K562 (cell line): ENCODE data around the gene COA7. TPM values are rescaled to one million over a fixed set of nuclear protein-coding genes. Genes with fewer than 3 reads are reported as not detected.

Experiments used
- ATAC-seq: fragments of 200-7000 bp; cut with Tn5 transposase; 3 replicates; pipeline ENCODE4 v1.9.1; 2020; ENCODE audit warnings: moderate library complexity
- BruUV-seq: library from RNA; stranded (reverse); fragments of 400-500 nt; replicated peaks from 2 replicates; lab custom pipeline; 2021; lab: Mats Ljungman, UMichigan
- CTCF ChIA-PET: fragments of 300-600 bp; formaldehyde crosslinking; extraction: SDS; loops from one replicate; lab custom pipeline; 2021; ENCODE audit warnings: low intra/inter-chr PET ratio; lab: Yijun Ruan, JAX
- POLR2A ChIA-PET: fragments of 300-600, 350-650 bp; sonication (Branson Sonifier 250); formaldehyde crosslinking; extraction: SDS; loops from one replicate; lab custom pipeline; 2021; ENCODE audit warnings: antibody characterized with exemption, inconsistent platforms; lab: Yijun Ruan, JAX
- DNase-seq, 4 experiments: peaks; one replicate each; pipeline versions ENCODE4 v3.0.0 to v3.0.0-alpha.2; 2011 to 2018; ENCODE audit warnings: low spot score in 3 of 4, mixed read lengths in 3 of 4; ENCODE audit errors: extremely low read depth in 1 of 4
- FAIRE-seq: peaks from 2 replicates; lab custom pipeline; 2011; peaks lifted over from hg19 to GRCh38; lab: Jason Lieb, UNC
- H2AFZ ChIP-seq: 2 replicates; pipeline ENCODE4 v1.6.0; 2011; ENCODE audit warnings: low read depth, low read length, control low read depth, inconsistent platforms
- H3K27ac ChIP-seq: fragments of 200-600 bp; 3 replicates; pipeline ENCODE4 v1.8.0; 2011; ENCODE audit warnings: low read depth, mild to moderate bottlenecking, control low read depth, inconsistent platforms, low read length, moderate library complexity, mixed read lengths; ENCODE audit errors: extremely low read depth
- H3K27me3 ChIP-seq, 2 experiments: fragments of 300-600 bp in 1 of 2; 2 replicates in 1 of 2; 3 replicates in 1 of 2; pipeline versions ENCODE4 v1.6.0 to v1.8.0; 2011; ENCODE audit warnings: inconsistent platforms in 2 of 2, low read length in 2 of 2, mild to moderate bottlenecking in 1 of 2, mixed read lengths in 1 of 2, moderate library complexity in 1 of 2; ENCODE audit not compliant: control insufficient read depth in 2 of 2, insufficient read depth in 2 of 2
- H3K36me3 ChIP-seq: fragments of 300-600 bp; 3 replicates; pipeline ENCODE4 v1.8.0; 2011; ENCODE audit warnings: mild to moderate bottlenecking, low read length, inconsistent platforms; ENCODE audit not compliant: control insufficient read depth, insufficient read depth
- H3K4me1 ChIP-seq, 2 experiments: fragments of 200-600 bp in 1 of 2; replicated peaks in 1 of 2; 2 replicates in 1 of 2; 3 replicates in 1 of 2; pipeline versions ENCODE4 v1.5.1 to v1.8.0; 2011; ENCODE audit warnings: inconsistent platforms in 2 of 2, low read length in 2 of 2, mild to moderate bottlenecking in 1 of 2, mixed read lengths in 1 of 2, moderate library complexity in 1 of 2; ENCODE audit not compliant: control insufficient read depth in 2 of 2, insufficient read depth in 2 of 2
- H3K4me2 ChIP-seq: 2 replicates; pipeline ENCODE4 v1.6.1; 2011; ENCODE audit warnings: low read length, control low read depth, inconsistent platforms, mixed read lengths; ENCODE audit not compliant: insufficient read depth
- H3K4me3 ChIP-seq: fragments of 200-600 bp; sonication (generic), shearing (Covaris generic); 2 replicates; pipeline ENCODE4 v1.5.1; 2016; ENCODE audit warnings: control low read depth, inconsistent platforms
- H3K79me2 ChIP-seq: fragments of 200-600 bp; 3 replicates; pipeline ENCODE4 v1.8.0; 2011; ENCODE audit warnings: low read length, inconsistent platforms; ENCODE audit not compliant: control insufficient read depth, insufficient read depth
- H3K9ac ChIP-seq, 2 experiments: 2 replicates each; pipeline versions ENCODE4 v1.6.0 to v1.6.1; 2011; ENCODE audit warnings: low read depth in 2 of 2, low read length in 2 of 2, control low read depth in 1 of 2, inconsistent platforms in 1 of 2, mild to moderate bottlenecking in 1 of 2, mixed read lengths in 1 of 2; ENCODE audit not compliant: insufficient read depth in 1 of 2
- H3K9me1 ChIP-seq: one replicate; pipeline ENCODE4 v1.6.0; 2011; ENCODE audit warnings: inconsistent platforms, mild to moderate bottlenecking, low read length, moderate library complexity; ENCODE audit not compliant: control insufficient read depth, insufficient read depth
- H3K9me3 ChIP-seq: replicated peaks from 2 replicates; pipeline ENCODE4 v1.5.1; 2011; ENCODE audit warnings: low read depth, low read length, inconsistent platforms; ENCODE audit not compliant: control insufficient read depth, insufficient read depth
- H4K20me1 ChIP-seq: replicated peaks from 2 replicates; pipeline ENCODE4 v1.6.1; 2011; ENCODE audit warnings: low read length, inconsistent platforms, mixed read lengths; ENCODE audit not compliant: control insufficient read depth, insufficient read depth
- ATF6 ChIP-seq: sonication (generic); formaldehyde crosslinking; IDR thresholded peaks from 2 replicates; pipeline ENCODE4 v1.4.0; 2020; ENCODE audit warnings: mild to moderate bottlenecking, missing genetic modification reagents
- KDM2B ChIP-seq: fragments of 250-450 bp; sonication (Bioruptor Pico); IDR thresholded peaks from 2 replicates; pipeline ENCODE4 v1.8.0; 2021; ENCODE audit warnings: mild to moderate bottlenecking, moderate library complexity
- NCOA6 ChIP-seq: fragments of 450-650 bp; IDR thresholded peaks from 2 replicates; pipeline ENCODE4 v1.6.1; 2017; ENCODE audit warnings: mild to moderate bottlenecking
- NR3C1 ChIP-seq: sonication (generic); formaldehyde crosslinking; IDR thresholded peaks from 2 replicates; pipeline ENCODE4 v1.8.1; 2022; ENCODE audit warnings: missing genetic modification reagents
- RBM34 ChIP-seq: fragments of 200-400 bp; formaldehyde crosslinking; IDR thresholded peaks from 2 replicates; pipeline ENCODE4 v1.6.1; 2018; ENCODE audit warnings: low read length, borderline replicate concordance; ENCODE audit not compliant: insufficient read depth
- RFX1 ChIP-seq: fragments of 450-650 bp; IDR thresholded peaks from 2 replicates; pipeline ENCODE4 v1.6.1; 2016; ENCODE audit warnings: mild to moderate bottlenecking, moderate library complexity
- SIN3A ChIP-seq, 2 experiments: fragments of 150-350 bp in 1 of 2; IDR thresholded peaks; 2 replicates each; pipeline ENCODE4 v1.6.1; 2011 to 2016; ENCODE audit warnings: borderline replicate concordance in 2 of 2, low read depth in 2 of 2, low read length in 2 of 2, mild to moderate bottlenecking in 2 of 2, moderate library complexity in 2 of 2; ENCODE audit not compliant: control insufficient read depth in 1 of 2
- ZBED1 ChIP-seq: IDR thresholded peaks from 2 replicates; pipeline ENCODE4 v1.6.1; 2014
- ZFX ChIP-seq: sonication (generic); formaldehyde crosslinking; IDR thresholded peaks from 2 replicates; pipeline ENCODE4 v1.8.0; 2022; ENCODE audit warnings: mild to moderate bottlenecking, missing genetic modification reagents, moderate library complexity
- ZNF589 ChIP-seq: fragments of 200-800 bp; sonication (Bioruptor generic); IDR thresholded peaks from 2 replicates; pipeline ENCODE4 v1.6.1; 2016; ENCODE audit warnings: low read depth, missing genetic modification characterization, missing compliant biosample characterization
- WGBS: fragments of 100-300 bp; shearing (Covaris generic); methylation state at CpG from one replicate; pipeline ENCODE4 v1.1.6; 2016; ENCODE audit warnings: low coverage, mixed read lengths; ENCODE audit not compliant: insufficient coverage; ENCODE audit errors: missing lambda C conversion rate; 5-methylcytosine and 5-hydroxymethylcytosine counted together
- in situ Hi-C: fragments of 300-500 bp; cut with MboI; formaldehyde crosslinking; loops from 4 replicates; pipeline ENCODE4 v1.15.0; 2018; ENCODE audit warnings: inconsistent platforms, mixed read lengths
- intact Hi-C: fragments of 100-400 bp; cut with micrococcal nuclease; formaldehyde crosslinking; loops from 2 replicates; pipeline ENCODE4 v1.14.2; 2022
- polyA plus RNA-seq, 8 experiments: library from polyadenylated mRNA; depleted of rRNA in 4 of 8; stranded (reverse) in 5 of 8; unstranded in 3 of 8; fragments of >200 nt; fragmentation: Nextera tagmentation in 2 of 8; fragmentation: Illumina TruSeq in 1 of 8; extraction: Ambion mirVana in 2 of 8; extraction: Trizol in 1 of 8; gene quantifications; 2 replicates each; pipeline versions ENCODE4 v1.2.1 to v1.2.3, GENCODE V29; 2011 to 2014; ENCODE audit warnings: inconsistent platforms in 1 of 8, missing spikeins in 1 of 8
- total RNA-seq, 7 experiments: library from RNA; depleted of rRNA in 6 of 7; stranded (reverse); fragments of >200 nt in 6 of 7; fragmentation: Illumina TruSeq in 2 of 7; extraction: Trizol in 2 of 7; gene quantifications; 2 replicates each; pipeline versions ENCODE4 v1.2.1 to v1.2.3, GENCODE V29; 2011 to 2021; ENCODE audit warnings: low replicate concordance in 1 of 7
- TF ChIP-seq, protein P1 (sequence below): IDR thresholded peaks from 3 replicates; pipeline ENCODE4 v1.6.1; 2011; ENCODE audit warnings: borderline replicate concordance, mild to moderate bottlenecking, moderate library complexity; ENCODE audit not compliant: insufficient read length; ENCODE audit errors: extremely low read depth

COA7 gene
- total and polyA plus RNA-seq, 9 of the 15 experiments (the other 6 are each of a cell fraction or from before 2014, with no cell fraction given) = 19.4 to 82.8 (median 51.0) TPM

- CTCF ChIA-PET = interaction anchor here (0.7 kb wide), 1 partner anchor 11 kb away, joined by 3 read pairs; no protein-coding TSS in a partner anchor
- BruUV-seq = TSS peak; percentile 41
- 96% methylated on average over 7 of the region's 7 CpGs for WGBS
Measured at GRCh38 chr1:52695627-52696026, 2.5 kb downstream of the COA7 start.

GRCh38 chr1:52693843-52694242 is 4.3 kb downstream of the COA7 start:
- H3K4me1 ChIP-seq = peaks cover 7 to 9% of the 10 kb centered on the region in 2 experiments; a peak in 4 of 5 replicates
- no peak for DNase-seq
- no peak overlapping the region for H3K4me2 ChIP-seq
- 88% methylated on average over 1 of the region's 1 CpG for WGBS
- intact Hi-C loops = no loop called here
- no peaks in the 10 kb centered on the region for H3K9me1 ChIP-seq
- BruUV-seq = no TSS peak
- peaks cover 1% of the 10 kb centered on the region; the same call in 1 of the 2 replicates for H3K9me3 ChIP-seq
- H3K27me3 ChIP-seq = no peaks in the 10 kb centered on the region
- TF ChIP-seq KDM2B (CRISPR knock-in tag) (no peak), NR3C1 (CRISPR knock-in tag) (no peak), ZNF589 (CRISPR knock-in tag) (no peak), ATF6 (no peak)
- TF ChIP-seq, protein P1, sequence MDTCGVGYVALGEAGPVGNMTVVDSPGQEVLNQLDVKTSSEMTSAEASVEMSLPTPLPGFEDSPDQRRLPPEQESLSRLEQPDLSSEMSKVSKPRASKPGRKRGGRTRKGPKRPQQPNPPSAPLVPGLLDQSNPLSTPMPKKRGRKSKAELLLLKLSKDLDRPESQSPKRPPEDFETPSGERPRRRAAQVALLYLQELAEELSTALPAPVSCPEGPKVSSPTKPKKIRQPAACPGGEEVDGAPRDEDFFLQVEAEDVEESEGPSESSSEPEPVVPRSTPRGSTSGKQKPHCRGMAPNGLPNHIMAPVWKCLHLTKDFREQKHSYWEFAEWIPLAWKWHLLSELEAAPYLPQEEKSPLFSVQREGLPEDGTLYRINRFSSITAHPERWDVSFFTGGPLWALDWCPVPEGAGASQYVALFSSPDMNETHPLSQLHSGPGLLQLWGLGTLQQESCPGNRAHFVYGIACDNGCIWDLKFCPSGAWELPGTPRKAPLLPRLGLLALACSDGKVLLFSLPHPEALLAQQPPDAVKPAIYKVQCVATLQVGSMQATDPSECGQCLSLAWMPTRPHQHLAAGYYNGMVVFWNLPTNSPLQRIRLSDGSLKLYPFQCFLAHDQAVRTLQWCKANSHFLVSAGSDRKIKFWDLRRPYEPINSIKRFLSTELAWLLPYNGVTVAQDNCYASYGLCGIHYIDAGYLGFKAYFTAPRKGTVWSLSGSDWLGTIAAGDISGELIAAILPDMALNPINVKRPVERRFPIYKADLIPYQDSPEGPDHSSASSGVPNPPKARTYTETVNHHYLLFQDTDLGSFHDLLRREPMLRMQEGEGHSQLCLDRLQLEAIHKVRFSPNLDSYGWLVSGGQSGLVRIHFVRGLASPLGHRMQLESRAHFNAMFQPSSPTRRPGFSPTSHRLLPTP = no peak
- TF ChIP-seq, all 486 proteins: peak for 0
- H3K9ac ChIP-seq = no peak overlapping the region
- no peak for ATAC-seq
- no peak overlapping the region for H2AFZ ChIP-seq
- no peaks in the 10 kb centered on the region for H4K20me1 ChIP-seq
- in situ Hi-C loops = loop anchor here (25.0 kb wide), 1 partner anchor 557 kb away; the partner anchor contains the start of gene ZFYVE9
- CTCF ChIA-PET = no interaction called here
- no peak overlapping the region for H3K4me3 ChIP-seq
- peaks cover 65% of the 10 kb centered on the region for H3K36me3 ChIP-seq
- FAIRE-seq = no peak
- POLR2A ChIA-PET = interaction anchor here (0.7 kb wide), 1 partner anchor 327 kb away, joined by 3 read pairs; no protein-coding TSS in a partner anchor
- H3K79me2 ChIP-seq = peaks cover 81% of the 10 kb centered on the region
- no peak overlapping the region for H3K27ac ChIP-seq

More at GRCh38 chr1:52695627-52696026, 2.5 kb downstream of the COA7 start:
- TF ChIP-seq SIN3A (IDR thresholded peaks at IDR 0.05; ENCODE audit: borderline replicate concordance in 2 of 2, control insufficient read depth in 1 of 2, low read depth in 2 of 2, low read length in 2 of 2) = 0 out of 4 replicates have a peak, but pooled peaks of 1 of the 2 experiments have one; percentile 22
- TF ChIP-seq RBM34 = no peak
- no peak for TF ChIP-seq ZBED1
- no peak for TF ChIP-seq ZFX (CRISPR knock-in tag)
- peak; percentile 59 for TF ChIP-seq RFX1
- TF ChIP-seq NCOA6 = no peak
- DNase-seq (no peak), ATAC-seq (no peak), FAIRE-seq (no peak)
- peak overlapping the region; percentile 1; the same call in 1 of the 2 replicates for H3K4me2 ChIP-seq
- peaks cover 7 to 9% of the 10 kb centered on the region in 2 experiments; a peak in 4 of 5 replicates for H3K4me1 ChIP-seq
- POLR2A ChIA-PET = no interaction called here
- H3K36me3 ChIP-seq = peaks cover 53% of the 10 kb centered on the region
- H3K4me3 ChIP-seq = no peak overlapping the region
- no peak overlapping the region for H2AFZ ChIP-seq
- peaks cover 75% of the 10 kb centered on the region for H3K79me2 ChIP-seq
- in situ Hi-C loops (loop anchor here (25.0 kb wide), 1 partner anchor 558 kb away; the partner anchor contains the start of gene ZFYVE9), intact Hi-C loops (loop anchor here (5.0 kb wide), 1 partner anchor 147 kb away; the partner anchor contains the start of gene ZYG11A)
- peak overlapping the region in 1 of 2 experiments; percentile 0; a peak in 1 of 4 replicates for H3K9ac ChIP-seq
- no peaks in the 10 kb centered on the region for H4K20me1 ChIP-seq
- no peaks in the 10 kb centered on the region for H3K9me1 ChIP-seq
- peaks cover 1% of the 10 kb centered on the region; the same call in 1 of the 2 replicates for H3K9me3 ChIP-seq
- H3K27ac ChIP-seq = no peak overlapping the region
- no peaks in the 10 kb centered on the region for H3K27me3 ChIP-seq
